Spleen (tissue), 11 donors: ENCODE results near the gene LRFN5. TPM values are rescaled to one million over a fixed set of nuclear protein-coding genes. Genes with fewer than 3 reads are reported as not detected.
"Not testable (repeated sequence)": the region's sequence is repeated elsewhere in the genome, so short reads cannot be mapped to it uniquely, and the experiment has no call there.

Experiments used
- DNase-seq: peaks from one replicate; pipeline ENCODE4 v3.0.0-alpha.2; 2020
- H3K27ac ChIP-seq, 8 donors: fragments of 200-600 bp; sonication (generic) in 7 of 8; 1 replicate in 4 of 8; 2 replicates in 4 of 8; pipeline versions ENCODE4 v1.5.0 to v1.8.0; 2016 to 2021; ENCODE audit warnings: inconsistent platforms in 4 of 8, mild to moderate bottlenecking in 4 of 8, moderate library complexity in 1 of 8
- H3K27me3 ChIP-seq, 7 donors: fragments of 200-600 bp; sonication (generic) in 6 of 7; replicated peaks in 1 of 7; 1 replicate in 4 of 7; 2 replicates in 3 of 7; pipeline versions ENCODE4 v1.5.0 to v1.8.0; 2016 to 2021; ENCODE audit warnings: inconsistent platforms in 3 of 7, mild to moderate bottlenecking in 1 of 7
- H3K36me3 ChIP-seq, 6 donors: fragments of 200-600 bp; sonication (generic) in 5 of 6; 1 replicate in 4 of 6; 2 replicates in 2 of 6; pipeline versions ENCODE4 v1.5.0 to v1.8.0; 2016 to 2021; ENCODE audit warnings: inconsistent platforms in 2 of 6
- H3K4me1 ChIP-seq, 6 donors: fragments of 200-600 bp; sonication (generic) in 5 of 6; 1 replicate in 3 of 6; 2 replicates in 3 of 6; pipeline versions ENCODE4 v1.5.0 to v1.8.0; 2016 to 2021; ENCODE audit warnings: inconsistent platforms in 3 of 6
- H3K4me3 ChIP-seq, 8 donors: fragments of 200-600 bp; sonication (generic) in 7 of 8; 1 replicate in 4 of 8; 2 replicates in 4 of 8; pipeline versions ENCODE4 v1.5.0 to v1.8.0; 2016 to 2021; ENCODE audit warnings: inconsistent platforms in 4 of 8, mild to moderate bottlenecking in 4 of 8, moderate library complexity in 2 of 8
- H3K9me3 ChIP-seq, 8 donors: fragments of 200-600 bp; sonication (generic) in 7 of 8; 1 replicate in 4 of 8; 2 replicates in 4 of 8; pipeline versions ENCODE4 v1.5.0 to v1.8.0; 2016 to 2021; ENCODE audit warnings: inconsistent platforms in 4 of 8
- POLR2A ChIP-seq, 3 donors: fragments of 450-650 bp; IDR thresholded peaks; one replicate each; pipeline ENCODE4 v1.5.1; 2017; ENCODE audit warnings: antibody characterized with exemption in 3 of 3, mild to moderate bottlenecking in 1 of 3
- POLR2AphosphoS5 ChIP-seq, 3 donors: sonication (generic); formaldehyde crosslinking; IDR thresholded peaks; one replicate each; pipeline ENCODE4 v1.5.1; 2017; ENCODE audit warnings: antibody characterized with exemption in 3 of 3
- WGBS, 5 donors: extraction: QIAGEN DNeasy Blood & Tissue Kit in 3 of 5; methylation state at CpG; one replicate each; pipeline versions ENCODE4 v1.1.5 to v1.1.7; 2013 to 2018; 5-methylcytosine and 5-hydroxymethylcytosine counted together
- intact Hi-C: fragments of 100-400 bp; cut with DNase I; formaldehyde crosslinking; loops from one replicate; pipeline ENCODE4 v1.15.0; 2023; ENCODE audit warnings: low total_unique reads
- polyA plus RNA-seq, 3 donors: library from polyadenylated mRNA; stranded (reverse); fragments of 200-250 nt; gene quantifications; one replicate each; pipeline ENCODE4 v1.2.1, GENCODE V29; 2013
- total RNA-seq, 7 donors: library from RNA; depleted of rRNA in 3 of 7; stranded (reverse); fragments of >200 nt in 3 of 7; fragmentation: NEBNext Ultra II Directional in 4 of 7; extraction: Animal tissue kit (Norgen Biotek cat#: 25700) in 4 of 7; gene quantifications; one replicate each; pipeline versions ENCODE4 v1.1.0 to v1.2.1, GENCODE V29; 2016 to 2021
- TF ChIP-seq, protein P1 (sequence below), 11 experiments: fragments of 200-600 bp in 7 of 11; fragments of 450-650 bp in 4 of 11; sonication (generic) in 4 of 11; IDR thresholded peaks in 8 of 11; conservative IDR thresholded peaks in 3 of 11; 1 replicate in 7 of 11; 2 replicates in 4 of 11; pipeline versions ENCODE4 v1.4.0 to v1.8.0; 2016 to 2021; ENCODE audit warnings: antibody characterized with exemption in 11 of 11, inconsistent platforms in 4 of 11, mild to moderate bottlenecking in 1 of 11
- donor health status: healthy with polysubstance abuse.
- donor health status: DM: no; HTN: no; CAD: no; lungs with moderate emphysema.
- donor health status: DM: no; HTN: no; CAD: no.
- donor health status: Bipolar disorder and iron deficiency.
- donor health status: healthy.
- donor health status: DM: no; HTN: no; CAD: no.
- donor health status: DM: yes; HTN: yes; CAD: no.

Gene LRFN5
- total and polyA plus RNA-seq, 10 donors = 0.08 to 3.0 (median 1.4) TPM

DNA sequence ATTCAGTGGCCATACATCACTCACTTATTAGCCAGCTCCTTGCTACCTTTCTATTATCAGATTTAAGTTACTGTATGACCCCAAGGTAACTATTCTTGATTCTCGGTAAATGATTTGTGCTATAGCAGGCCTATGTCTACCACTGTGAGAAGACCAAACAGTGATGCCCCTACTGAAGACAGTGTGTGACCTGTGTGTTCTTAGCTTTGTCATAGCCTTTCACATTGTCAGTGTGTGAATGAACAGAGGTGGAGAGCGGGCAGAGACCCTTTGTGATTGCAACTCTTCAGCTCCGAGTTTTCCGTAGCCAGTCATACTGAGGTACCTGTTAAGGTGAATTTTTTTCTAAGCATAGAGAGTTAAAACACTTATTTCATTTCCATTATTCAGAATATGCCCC is 294.0 kb downstream of the LRFN5 start:
- Histone ChIP-seq H3K4me3 (no peak overlapping the region), H3K36me3 (no peaks in the 10 kb centered on the region), H3K27me3 (no peaks in the 10 kb centered on the region), H3K4me1 (no peaks in the 10 kb centered on the region), H3K9me3 (no peaks in the 10 kb centered on the region), H3K27ac (no peak overlapping the region)
- no peak for DNase-seq
- intact Hi-C loops = no loop called here
- TF ChIP-seq POLR2AphosphoS5 (IDR thresholded peaks at IDR 0.05) (no peak), POLR2A (IDR thresholded peaks at IDR 0.05) (no peak)
- TF ChIP-seq, protein P1, sequence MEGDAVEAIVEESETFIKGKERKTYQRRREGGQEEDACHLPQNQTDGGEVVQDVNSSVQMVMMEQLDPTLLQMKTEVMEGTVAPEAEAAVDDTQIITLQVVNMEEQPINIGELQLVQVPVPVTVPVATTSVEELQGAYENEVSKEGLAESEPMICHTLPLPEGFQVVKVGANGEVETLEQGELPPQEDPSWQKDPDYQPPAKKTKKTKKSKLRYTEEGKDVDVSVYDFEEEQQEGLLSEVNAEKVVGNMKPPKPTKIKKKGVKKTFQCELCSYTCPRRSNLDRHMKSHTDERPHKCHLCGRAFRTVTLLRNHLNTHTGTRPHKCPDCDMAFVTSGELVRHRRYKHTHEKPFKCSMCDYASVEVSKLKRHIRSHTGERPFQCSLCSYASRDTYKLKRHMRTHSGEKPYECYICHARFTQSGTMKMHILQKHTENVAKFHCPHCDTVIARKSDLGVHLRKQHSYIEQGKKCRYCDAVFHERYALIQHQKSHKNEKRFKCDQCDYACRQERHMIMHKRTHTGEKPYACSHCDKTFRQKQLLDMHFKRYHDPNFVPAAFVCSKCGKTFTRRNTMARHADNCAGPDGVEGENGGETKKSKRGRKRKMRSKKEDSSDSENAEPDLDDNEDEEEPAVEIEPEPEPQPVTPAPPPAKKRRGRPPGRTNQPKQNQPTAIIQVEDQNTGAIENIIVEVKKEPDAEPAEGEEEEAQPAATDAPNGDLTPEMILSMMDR (IDR thresholded peaks at IDR 0.05 in 8 of 11, conservative IDR thresholded peaks at IDR 0.05 in 3 of 11) = no peak
- WGBS, 5 donors = 81 to 93% (median 90%) methylated on average over 4 of the region's 4 CpGs

DNA sequence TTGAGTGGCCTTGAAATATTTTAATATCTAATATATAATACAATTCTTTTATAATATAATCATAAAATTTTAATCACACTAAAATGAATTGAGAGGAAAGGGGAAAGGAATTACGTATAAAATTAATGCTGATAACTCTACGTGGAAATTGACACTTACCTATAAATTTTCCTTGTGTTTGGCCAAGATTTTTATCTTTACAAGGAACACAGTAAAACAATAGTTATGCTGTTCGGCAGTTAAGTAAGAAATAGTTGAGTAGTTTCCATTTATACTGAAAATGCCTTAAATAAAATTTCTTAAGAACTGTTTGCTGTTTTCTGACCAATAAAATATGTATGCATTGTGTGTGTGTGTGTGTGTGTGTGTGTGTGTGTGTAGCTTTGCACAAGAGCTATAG is 294.4 kb downstream of the LRFN5 start:
- intact Hi-C loops = no loop called here
- no peaks in the 10 kb centered on the region for H3K36me3 ChIP-seq
- no peak overlapping the region for H3K4me3 ChIP-seq
- H3K9me3 ChIP-seq = no peaks in the 10 kb centered on the region
- 37 to 74% (median 53%) methylated on average over 3 of the region's 3 CpGs for WGBS, 5 donors
- no peak for DNase-seq
- H3K4me1 ChIP-seq = no peaks in the 10 kb centered on the region
- TF ChIP-seq, protein P1 (IDR thresholded peaks at IDR 0.05 in 8 of 11, conservative IDR thresholded peaks at IDR 0.05 in 3 of 11) = no peak
- no peak for TF ChIP-seq POLR2A (IDR thresholded peaks at IDR 0.05)
- no peak for TF ChIP-seq POLR2AphosphoS5 (IDR thresholded peaks at IDR 0.05)
- no peaks in the 10 kb centered on the region for H3K27me3 ChIP-seq
- H3K27ac ChIP-seq = no peak overlapping the region

DNA sequence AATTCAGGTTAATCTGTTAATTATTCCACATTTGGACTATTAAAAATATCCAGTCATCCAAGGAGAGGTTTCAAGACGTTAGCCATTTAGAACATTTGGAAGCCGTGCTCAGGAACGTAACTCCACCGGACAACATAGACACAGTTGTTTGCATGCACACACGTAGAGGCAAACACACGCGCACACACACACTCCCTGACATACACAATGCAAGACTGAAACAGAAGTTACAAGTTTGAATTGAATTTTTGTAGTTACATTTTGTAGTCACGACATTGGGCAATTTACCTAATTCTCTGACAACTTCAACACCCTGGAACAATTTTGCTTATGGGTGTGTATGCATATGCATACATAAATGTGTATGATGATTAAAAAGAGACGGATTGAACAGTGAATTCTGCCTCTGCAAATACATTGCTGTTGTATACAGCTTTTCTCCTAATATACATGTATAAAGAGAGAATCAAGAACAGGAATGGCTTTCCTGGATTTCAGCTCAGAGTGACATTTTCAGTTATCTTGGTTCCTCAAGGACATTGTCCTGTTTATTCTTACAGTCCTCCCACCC is 298.8 kb downstream of the LRFN5 start:
- no peak overlapping the region for H3K27ac ChIP-seq
- TF ChIP-seq, protein P1 (IDR thresholded peaks at IDR 0.05 in 8 of 11, conservative IDR thresholded peaks at IDR 0.05 in 3 of 11) = no peak
- TF ChIP-seq POLR2A (IDR thresholded peaks at IDR 0.05) (no peak), POLR2AphosphoS5 (IDR thresholded peaks at IDR 0.05) (no peak)
- H3K27me3 ChIP-seq = no peaks in the 10 kb centered on the region
- peaks cover 0 to 5% (median 0%) of the 10 kb centered on the region in 8 donors for H3K9me3 ChIP-seq
- H3K4me1 ChIP-seq = no peaks in the 10 kb centered on the region
- intact Hi-C loops = no loop called here
- H3K36me3 ChIP-seq = no peaks in the 10 kb centered on the region
- no peak for DNase-seq
- no peak overlapping the region for H3K4me3 ChIP-seq
- 91 to 96% (median 93%) methylated on average over 9 of the region's 9 CpGs for WGBS, 5 donors

DNA sequence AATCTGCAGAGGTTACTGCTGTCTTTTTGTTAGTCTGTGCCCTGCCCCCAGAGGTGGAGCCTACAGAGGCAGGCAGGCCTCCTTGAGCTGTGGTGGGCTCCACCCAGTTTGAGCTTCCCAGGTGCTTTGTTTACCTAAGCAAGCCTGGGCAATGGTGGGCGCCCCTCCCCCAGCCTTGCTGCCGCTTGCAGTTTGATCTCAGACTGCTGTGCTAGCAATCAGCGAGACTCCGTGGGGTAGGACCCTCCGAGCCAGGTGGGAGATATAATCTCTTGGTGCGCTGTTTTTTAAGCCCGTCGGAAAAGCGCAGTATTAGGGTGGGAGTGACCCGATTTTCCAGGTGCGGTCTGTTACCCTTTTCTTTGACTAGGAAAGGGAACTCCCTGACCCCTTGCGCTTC is 304.5 kb downstream of the LRFN5 start:
- 84 to 96% (median 89%) methylated on average over 10 to 12 of the region's 12 CpGs for WGBS, 5 donors
- H3K36me3 ChIP-seq, H3K4me1 ChIP-seq, H3K27me3 ChIP-seq, intact Hi-C loops, H3K4me3 ChIP-seq, H3K27ac ChIP-seq, DNase-seq, H3K9me3 ChIP-seq: not testable (repeated sequence)

DNA sequence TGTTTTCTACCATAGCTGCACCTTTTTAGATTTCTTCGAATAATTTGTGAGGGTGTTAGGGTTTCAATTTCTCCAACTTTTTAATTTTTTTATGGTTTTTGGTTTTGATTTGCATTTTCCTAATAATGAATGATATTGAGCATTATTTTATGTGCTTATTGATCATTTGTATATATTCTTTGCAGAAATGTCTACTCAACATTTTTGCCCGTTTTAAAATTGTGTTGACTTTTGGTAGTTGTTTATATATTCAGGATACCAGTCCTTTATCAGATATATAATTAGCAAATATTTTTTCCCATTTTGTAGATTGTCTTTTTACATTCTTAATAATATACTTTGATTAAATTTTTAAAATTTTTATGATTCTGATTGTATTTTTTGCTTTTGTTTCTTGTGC is 306.7 kb downstream of the LRFN5 start:
- WGBS, 5 donors = 89 to 95% (median 91%) methylated on average over 2 of the region's 2 CpGs
- H3K27me3 ChIP-seq = no peaks in the 10 kb centered on the region
- no peaks in the 10 kb centered on the region for H3K4me1 ChIP-seq

More for the DNA sequence above, 306.7 kb downstream of the LRFN5 start:
- H3K4me3 ChIP-seq = no peak overlapping the region
- TF ChIP-seq, protein P1 (IDR thresholded peaks at IDR 0.05 in 8 of 11, conservative IDR thresholded peaks at IDR 0.05 in 3 of 11) = no peak
- no peak for TF ChIP-seq POLR2A (IDR thresholded peaks at IDR 0.05)
- TF ChIP-seq POLR2AphosphoS5 (IDR thresholded peaks at IDR 0.05) = no peak
- H3K9me3 ChIP-seq = peaks cover 0 to 15% (median 6%) of the 10 kb centered on the region in 8 donors
- no peak overlapping the region for H3K27ac ChIP-seq
- no peak for DNase-seq
- H3K36me3 ChIP-seq = no peaks in the 10 kb centered on the region
- intact Hi-C loops = no loop called here
